GM21423 (cell line): ENCODE data around the gene PPP2CA.
A peak's percentile ranks its signal among the peaks of the same experiment; 100 is the strongest.
"Not testable (repeated sequence)": the region's sequence is repeated elsewhere in the genome, so short reads cannot be mapped to it uniquely, and the experiment has no call there.

Experiments used
- ATAC-seq: cut with Tn5 transposase; IDR thresholded peaks from one replicate; pipeline ENCODE4 v1.9.1; 2021; ENCODE audit warnings: mild to moderate bottlenecking, moderate library complexity; ENCODE audit not compliant: unreplicated experiment

Gene PPP2CA

DNA sequence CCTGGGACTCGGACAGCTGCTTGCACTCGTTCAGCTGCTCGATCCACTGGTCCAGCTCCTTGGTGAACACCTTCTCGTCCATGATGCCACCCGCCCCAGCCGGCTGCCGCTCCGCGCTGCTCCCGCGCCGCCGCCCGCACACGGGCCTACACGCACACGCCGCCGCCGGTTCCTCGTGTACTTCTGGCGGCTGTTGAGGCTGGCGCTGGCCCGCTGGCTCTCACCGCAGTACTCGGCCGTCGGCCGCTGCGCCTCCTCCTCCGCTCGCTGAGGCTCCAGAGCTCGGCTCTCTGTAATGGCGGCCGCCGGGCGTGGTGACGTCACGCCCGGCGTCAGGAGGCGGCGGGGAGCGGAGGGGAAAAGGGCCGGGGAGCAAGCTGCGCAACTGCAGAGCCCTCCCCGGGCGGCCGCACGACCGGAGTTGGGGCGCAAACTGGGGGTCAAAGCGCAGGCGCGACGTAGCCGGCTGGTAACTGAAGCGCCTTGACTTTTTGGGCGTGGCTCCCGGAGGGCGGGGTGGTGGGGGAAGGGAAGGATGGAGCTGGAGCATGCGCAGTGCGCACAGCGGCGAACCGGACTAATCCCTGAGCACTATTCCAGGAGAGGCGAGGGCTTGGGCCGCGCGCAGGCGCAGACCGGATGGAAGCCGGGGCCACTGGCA is at the start of gene PPP2CA:
Gene PPP2CA, minus strand, starts transcription at position 294 of the 661 bp plus-strand sequence. Its CDS starts 212 bp downstream, at position 82.
- ATAC-seq: peak; percentile 86

DNA sequence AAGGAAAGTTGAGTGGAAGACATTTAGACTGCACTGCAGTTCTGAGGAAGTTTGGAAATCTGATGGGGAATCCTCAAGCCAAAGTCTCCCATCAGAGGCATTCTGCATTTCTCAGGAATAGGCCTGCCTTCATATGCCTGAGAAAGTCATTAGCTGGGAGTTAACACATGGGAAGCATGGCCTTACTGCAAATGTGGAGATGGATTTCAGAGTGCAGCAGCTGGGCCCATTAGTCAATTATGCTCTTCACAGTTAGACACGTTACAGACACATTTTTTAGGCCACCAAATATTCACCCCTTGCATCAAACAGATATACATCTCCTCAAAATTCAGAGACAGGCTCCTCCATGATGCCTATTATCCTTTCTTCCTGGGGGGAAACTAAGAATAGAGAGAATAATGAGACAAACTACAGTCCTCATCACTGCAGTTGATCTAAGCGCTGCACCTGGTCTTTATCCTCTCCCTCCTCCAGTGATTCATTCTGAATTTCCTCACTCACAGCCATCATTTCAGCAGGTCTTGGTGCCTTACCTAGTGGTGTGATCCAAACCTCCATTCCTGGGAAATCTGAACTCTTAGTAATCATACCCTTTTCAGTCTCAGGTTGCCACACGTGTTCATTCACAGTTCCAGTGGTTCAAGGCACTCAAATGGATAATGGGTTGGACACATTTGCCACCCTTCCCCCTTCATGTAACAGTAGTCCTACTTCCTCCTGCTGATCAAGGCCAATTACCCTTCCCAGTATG is 47.9 kb upstream of the PPP2CA start:
- ATAC-seq: no peak

DNA sequence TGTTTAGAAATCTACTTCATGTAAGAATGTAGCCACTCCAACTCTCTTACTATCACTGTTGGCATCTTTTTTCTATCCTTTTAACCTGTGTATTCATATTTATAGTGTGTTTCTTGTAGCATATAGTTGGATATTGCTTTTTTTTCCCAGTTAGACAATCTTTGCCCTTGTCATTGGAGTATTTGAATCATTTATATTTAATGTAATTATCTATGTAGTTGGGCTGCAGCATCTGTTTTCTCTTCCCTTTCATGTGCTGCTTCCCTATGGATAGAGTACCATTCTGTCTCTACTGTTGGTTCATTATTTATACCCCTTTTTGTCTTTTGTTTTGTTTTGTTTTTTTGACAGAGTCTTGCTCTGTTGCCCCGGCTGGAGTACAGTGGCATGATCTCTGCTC is 45.2 kb upstream of the PPP2CA start:
- no peak for ATAC-seq

DNA sequence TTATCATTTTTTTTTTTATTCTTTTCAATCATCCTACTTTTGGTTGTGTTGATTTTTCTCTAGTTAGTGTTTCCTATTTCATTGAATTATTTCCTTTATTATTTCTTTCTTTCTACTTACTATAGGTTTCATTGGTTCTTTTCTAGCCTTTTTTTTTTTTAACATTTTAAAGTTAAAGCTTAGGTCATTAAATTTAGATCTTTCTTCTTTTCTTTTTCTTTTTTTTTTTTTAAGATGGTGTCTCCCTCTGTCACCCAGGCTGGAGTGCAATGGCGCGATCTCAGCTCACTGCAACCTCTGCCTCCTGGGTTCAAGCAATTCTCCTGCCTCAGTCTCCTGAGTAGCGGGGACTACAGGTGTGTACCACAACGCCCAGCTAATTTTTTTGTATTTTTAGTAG is 43.0 kb upstream of the PPP2CA start:
- no peak for ATAC-seq

DNA sequence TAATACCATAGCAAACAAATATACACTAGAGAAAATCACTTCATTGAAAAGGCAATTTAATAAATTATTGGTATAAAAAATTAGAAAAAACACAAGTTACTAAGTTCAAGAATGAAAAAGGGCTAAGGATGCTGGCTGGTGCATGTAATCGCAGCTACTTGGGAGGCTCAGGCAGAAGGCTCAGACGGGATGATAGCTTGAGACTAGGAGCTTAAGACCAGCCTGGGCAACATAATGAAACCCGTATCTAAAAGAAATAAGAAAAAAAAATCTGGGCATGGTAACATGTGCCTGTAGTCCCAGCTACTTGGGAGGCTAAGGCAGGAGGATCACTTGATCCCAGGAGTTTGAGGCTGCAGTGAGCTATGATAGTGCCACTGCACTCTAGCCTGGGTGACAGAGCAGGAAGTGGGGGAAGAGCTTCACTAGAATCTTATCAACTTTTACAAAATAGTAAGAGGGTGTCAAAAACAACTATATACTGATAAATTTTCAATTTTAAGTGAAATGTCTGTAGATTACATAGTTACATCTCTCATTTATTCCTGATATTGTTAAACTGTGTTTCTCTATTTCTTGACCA is 42.2 kb upstream of the PPP2CA start:
- no peak for ATAC-seq

DNA sequence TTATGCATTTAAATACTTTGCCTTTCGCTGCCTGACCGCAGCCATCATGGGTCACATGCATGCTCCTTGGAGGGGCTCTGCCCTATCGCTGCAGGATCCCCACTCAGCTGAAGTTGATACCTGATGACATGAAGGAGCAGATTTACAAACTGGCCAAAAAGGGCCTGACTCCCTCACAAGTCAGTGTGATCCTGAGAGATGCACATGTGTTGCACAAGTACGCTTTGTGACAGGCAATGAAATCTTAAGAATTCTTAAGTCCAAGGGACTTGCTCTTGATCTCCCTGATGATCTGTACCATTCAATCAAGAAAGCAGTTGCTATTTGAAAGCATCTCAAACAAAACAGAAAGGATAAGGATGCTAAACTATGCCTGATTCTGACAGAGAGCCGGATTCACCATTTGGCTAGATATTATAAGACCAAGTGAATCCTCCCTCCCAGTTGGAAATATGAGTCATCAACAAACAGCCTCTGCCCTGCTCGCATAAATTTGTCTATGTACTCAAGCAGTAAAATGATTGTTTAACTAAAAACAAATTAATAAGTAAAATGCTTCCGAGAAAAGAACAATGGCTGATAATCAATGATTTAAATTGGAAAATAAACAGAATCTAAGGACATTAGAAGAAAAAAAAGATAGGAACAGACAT is 41.6 kb upstream of the PPP2CA start:
- no peak for ATAC-seq

DNA sequence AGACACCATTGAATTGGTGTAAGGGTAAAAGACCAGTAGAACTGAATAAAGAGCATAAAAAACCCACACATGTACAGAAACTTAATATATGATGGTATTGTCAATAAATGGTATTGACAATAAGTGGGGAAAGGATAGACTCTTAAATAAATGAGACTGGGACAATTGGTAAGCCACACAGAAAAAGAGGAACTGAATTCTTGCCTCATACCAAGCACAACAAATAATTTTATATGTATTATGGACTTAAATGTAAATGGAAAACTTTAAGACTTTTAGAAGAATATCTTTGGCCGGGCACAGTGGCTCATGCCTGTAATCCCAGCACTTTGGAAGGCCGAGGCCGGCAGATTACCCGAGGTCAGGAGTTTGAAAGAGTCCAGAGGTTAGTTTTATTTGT is 37.9 kb upstream of the PPP2CA start:
- ATAC-seq: no peak

DNA sequence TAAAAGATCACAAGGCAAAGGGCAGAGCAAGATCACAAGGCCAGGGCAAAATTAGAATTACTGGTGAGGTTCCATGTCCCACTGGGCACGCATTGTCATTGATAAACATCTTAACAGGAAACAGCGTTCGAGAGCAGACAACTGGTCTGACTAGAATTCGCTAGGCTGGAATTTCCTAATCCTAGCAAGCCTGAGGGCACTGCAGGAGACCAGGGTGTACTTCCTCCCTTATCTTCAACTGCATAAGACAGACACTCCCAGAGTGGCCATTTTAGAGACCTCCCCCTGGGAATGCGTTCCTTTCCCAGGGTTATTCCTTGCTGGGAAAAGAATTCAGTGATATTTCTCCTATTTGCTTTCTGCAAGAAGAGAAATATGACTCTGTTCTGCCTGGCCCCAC is 36.8 kb upstream of the PPP2CA start:
- not testable (repeated sequence) for ATAC-seq

DNA sequence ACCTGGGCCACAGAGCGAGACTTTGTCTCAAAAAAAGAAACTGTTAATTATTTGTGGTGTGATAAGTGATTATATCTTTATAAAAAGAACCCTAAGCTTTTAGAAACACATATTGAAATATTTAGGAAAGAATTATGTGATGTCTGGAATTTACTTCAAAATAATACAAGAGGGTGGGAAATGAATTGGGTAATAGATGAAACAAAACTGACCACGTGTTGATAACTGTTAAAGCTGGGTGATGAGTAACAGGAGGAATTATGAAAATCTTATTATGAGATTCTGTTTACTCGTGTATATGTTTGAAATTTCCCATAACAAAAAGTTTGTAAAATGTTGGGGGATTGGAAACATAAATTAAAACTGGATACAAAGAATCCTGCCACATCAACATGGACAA is 33.0 kb upstream of the PPP2CA start:
- no peak for ATAC-seq

DNA sequence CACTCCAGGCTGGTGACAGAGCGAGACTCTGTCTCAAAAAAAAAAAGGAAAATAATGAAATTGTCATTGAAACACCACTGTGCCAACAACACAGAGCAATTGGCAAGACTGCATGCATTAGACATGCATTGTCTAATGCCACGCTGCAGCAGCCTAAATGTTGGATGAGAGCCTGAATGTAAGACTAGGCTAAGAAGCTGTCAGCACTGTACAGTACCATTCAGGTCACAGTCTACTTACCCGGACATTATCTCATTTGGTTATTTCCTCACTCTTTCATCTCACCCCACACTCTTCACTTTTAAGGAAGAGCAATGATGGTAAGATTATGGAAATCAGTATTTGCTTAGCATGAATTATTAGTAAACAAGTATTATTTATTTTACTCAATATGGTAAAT is 31.3 kb upstream of the PPP2CA start:
- no peak for ATAC-seq

DNA sequence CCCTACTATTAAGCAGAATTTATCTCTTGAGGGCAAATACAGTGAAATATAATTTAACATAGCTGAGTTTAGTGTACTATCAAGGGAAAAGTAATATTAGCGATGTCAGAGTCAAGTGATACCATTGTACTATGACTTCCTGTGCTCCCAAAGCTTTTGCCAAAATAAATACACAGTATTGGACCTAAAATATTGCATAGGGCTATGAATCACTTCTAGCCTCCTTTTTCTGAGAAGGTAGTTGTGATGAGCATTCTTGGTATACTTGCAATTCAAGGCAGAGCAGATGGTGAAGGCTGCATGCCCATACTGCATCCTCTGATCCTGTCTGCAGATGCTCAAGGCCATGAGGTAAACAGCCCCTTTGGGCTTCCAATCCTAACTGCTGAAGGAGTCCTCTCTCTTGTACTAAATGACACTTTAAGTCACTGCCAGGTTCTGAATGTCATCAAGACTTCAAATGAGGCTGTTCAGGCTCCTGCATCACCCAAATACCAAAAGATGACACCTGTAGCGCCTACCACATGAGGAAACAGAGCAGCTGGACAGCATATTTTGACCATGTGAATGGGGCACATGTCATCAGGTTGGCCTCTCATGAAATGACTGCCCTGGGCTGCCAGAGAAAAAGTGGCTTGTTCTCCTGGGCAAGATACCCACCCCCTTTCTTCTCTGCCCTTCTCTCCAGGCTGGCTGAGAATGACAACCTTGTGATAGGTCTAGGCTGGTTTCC is 29.7 kb upstream of the PPP2CA start:
- ATAC-seq: no peak

DNA sequence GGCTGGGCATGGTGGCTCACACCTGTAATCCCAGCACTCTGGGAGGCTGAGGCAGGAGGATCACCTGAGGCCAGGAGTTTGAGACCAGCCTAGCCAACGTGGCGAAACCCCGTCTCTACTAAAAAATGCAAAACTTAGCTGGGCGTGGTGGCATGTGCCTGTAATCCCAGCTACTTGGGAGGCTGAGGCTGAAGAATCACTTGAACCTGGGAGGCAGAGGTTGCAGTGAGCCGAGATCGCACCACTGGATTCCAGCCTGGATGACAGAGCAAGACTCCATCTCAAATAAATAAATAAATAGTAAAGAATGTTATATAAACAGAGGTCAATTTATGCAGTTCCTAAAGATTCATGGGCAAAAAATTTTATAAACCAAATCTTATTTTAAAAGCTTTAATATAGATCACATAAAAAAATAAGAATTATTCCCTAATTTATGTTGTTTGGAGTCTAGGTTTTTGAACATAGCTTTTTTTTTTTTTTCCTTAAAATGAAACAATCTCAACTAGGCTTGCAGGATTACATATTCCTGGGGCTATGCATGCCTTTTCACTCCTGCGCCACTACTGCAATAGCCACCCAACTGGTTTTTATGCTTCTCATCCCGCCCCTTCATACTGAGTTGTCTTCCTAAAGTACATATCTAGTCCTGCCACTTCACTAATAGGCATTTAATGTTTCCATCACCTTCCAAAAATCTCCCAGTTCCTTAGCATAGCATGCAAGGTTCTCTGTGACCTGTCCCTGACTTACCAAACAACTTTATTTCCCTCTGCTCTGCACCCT is 27.7 kb upstream of the PPP2CA start:
- ATAC-seq: not testable (repeated sequence)

DNA sequence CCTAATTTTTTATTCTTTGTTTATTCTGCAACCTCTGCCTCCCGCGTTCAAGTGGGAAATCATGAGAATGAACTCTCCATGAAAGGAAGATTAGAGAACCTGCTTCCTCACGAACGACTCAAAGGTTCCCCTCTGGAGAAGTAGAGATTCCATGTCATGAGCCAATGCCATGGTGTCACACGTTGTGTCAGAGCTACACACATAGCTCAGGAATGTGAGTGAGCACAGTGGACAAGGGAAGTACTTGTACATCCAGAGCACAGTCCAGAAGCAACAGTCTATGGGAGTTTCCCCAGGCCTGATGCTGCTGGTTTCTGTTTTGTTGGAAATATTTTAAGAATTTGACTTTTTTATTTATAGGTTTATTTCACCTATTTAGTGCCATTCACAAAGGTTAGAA is 26.8 kb upstream of the PPP2CA start:
- ATAC-seq: no peak

DNA sequence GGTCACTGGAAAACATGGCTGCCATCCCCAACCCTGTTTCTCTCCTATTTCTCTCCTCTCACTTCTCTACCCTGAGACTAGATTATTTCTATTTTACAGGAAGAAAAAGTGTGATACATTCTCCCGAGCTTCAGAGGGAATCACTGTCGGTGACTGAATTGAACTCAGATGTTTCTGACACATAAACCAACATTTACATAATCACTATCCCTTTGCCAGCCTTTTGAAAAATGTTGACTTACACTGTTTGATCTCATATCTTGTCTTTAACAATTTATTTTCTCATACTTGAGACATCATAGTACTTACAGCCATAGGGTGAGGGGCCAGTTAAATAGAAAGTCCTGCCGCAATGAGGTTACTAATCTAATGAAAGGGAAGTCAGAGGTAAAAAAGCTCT is 25.1 kb upstream of the PPP2CA start:
- ATAC-seq: no peak

DNA sequence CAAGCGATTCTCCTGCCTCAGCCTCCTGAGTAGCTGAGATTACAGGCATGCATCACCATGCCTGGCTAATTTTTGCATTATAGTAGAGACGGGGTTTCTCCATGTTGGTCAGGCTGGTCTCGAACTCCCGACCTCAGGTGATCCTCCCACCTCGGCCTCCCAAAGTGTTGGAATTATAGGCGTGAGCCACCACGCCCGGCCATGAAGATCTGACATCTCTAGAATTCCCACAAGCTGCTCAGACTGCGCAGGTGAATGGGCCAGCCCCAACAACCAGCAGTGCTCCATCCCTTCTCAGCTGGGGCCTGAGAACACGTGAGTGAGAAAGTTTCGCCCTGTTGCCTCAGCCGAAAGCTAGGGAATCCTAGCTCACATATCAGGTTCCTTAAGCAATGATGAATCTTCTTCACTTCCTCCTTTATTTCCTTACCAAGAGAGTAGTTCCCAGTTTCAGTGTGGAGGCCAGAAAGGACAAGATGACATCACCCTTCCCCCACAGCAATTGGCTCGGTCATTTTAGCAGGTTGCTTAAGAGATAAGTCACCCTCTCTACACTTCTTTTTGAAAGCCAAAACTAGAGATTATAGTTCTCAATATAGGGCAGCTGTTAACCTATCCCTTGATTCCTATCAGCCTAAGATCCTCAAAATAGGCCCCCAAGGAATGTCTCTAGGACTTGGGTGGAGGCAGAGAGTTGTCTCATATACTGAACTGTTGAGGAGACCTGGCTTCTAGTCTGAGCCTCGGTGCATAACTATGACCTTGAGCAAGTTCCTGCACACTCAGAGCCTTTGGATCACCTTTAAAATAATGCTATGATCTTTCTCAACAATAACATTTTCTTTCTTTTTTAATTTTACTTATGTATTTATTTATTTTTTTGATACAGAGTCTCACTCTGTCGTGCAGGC is 23.9 kb upstream of the PPP2CA start:
- no peak for ATAC-seq

DNA sequence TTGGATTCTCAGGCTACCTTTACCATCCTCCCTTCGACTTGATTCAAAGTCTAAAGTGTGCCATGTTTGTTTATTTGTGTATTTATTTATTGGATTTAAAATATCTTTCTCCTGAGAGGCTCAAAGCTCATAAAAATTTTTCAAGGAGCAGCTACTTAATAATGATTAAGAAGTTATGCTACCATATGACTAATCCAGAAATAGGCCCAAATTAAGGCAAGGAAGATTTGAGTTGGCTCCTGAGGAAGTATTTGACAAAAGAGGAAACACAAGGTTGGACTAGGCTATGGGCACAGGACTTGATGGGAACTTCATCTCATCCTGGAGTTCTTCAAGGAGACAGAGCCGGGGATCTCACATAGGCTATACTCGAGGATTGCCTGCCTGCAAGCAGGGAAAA is 22.4 kb upstream of the PPP2CA start:
- ATAC-seq: no peak

DNA sequence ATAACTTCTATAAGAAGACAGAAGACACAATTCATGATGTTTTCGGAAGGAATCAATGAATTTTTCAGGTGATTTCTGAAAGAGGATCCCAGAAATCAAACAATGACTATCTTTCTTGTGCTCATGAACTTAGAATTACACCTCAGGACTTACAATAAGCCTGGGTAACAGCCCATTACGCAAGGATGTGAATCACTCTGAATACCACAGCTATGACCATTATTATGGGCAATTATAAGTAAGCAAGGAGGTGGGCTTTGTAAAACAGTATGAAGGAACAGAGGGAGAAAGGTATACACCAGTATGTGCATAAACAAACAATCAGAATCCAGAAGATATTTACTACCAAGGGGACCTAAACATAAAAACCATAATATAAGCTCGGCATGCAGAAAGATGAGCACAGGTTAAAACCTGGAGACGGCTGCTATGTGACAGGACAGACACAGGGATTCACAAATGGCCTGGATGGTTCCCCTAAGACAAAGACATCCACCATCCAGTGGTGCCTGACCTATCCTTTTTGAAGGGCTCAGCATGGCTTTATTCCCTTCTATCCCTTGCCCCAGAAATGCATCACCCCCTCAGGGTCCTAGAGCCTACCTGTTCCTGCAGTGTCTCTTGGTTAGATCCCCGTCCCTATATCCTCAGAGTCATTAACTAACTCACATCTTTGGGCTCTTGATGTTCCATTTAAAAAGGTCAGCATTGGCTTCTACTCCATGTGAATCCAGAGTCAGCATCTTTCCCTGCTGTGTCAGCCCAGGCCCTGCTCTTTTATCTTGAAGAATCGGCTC is 21.8 kb upstream of the PPP2CA start:
- ATAC-seq: no peak

DNA sequence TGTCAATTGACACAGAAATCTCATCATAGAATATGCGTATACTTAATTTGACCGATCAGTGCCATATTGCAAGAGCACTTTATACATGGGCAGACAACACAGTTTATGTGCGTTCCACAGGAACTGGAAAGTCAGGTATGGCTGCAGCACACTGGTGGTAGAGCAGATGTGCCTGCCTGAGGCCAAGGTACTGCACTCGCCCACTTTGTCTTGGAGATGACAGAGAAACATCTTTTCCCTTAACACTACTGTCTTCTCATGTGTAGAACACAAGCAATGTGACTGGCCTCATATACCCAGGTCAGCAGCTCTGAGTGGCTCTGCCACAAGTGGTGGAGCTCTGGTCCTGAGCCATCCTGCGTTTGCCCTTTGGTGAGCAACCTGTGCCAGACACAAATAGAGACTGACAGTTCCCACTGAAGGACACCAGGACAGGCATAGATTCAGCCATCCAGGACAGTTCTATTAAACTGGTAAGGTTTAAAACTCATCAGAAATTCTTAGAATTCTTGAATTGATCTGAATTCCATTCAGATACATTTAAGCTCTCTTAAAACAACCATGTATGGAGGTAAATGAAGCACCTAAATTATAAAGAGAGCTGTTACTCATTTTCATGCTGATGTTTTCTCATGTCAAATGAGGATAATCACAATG is 21.0 kb upstream of the PPP2CA start:
- no peak for ATAC-seq
